Raji (cell line): Measurements from ENCODE around the gene ERC2.

ENCODE experiments used
- POLR2A ChIP-seq: IDR thresholded peaks from 2 replicates; pipeline ENCODE4 v1.6.1; 2011; ENCODE audit warnings: low read depth, low read length, control low read depth; ENCODE audit not compliant: insufficient read depth

The ERC2 gene

GRCh38 chr3:55571216-55571813, 897.0 kb downstream of the ERC2 start:
- no peak for TF ChIP-seq POLR2A

- no peak for TF ChIP-seq POLR2A
These were observed 898.0 kb downstream of the ERC2 start for GRCh38 chr3:55570271-55570711.

GRCh38 chr3:55569033-55569599, 899.2 kb downstream of the ERC2 start:
- TF ChIP-seq POLR2A, result no peak

- no peak for TF ChIP-seq POLR2A
These were observed 900.7 kb downstream of the ERC2 start for GRCh38 chr3:55567615-55568014.

GRCh38 chr3:55567121-55567520, 901.1 kb downstream of the ERC2 start:
- TF ChIP-seq POLR2A, result no peak

GRCh38 chr3:55565521-55565920, 902.7 kb downstream of the ERC2 start:
- TF ChIP-seq POLR2A, result no peak

GRCh38 chr3:55564726-55565125, 903.5 kb downstream of the ERC2 start:
- TF ChIP-seq POLR2A, result no peak

GRCh38 chr3:55562700-55563099, 905.6 kb downstream of the ERC2 start:
- TF ChIP-seq POLR2A, result no peak

GRCh38 chr3:55559500-55560423, 908.5 kb downstream of the ERC2 start:
- no peak for TF ChIP-seq POLR2A

- TF ChIP-seq POLR2A, result no peak
These were observed 910.0 kb downstream of the ERC2 start for GRCh38 chr3:55558316-55558715.

GRCh38 chr3:55557549-55557948, 910.7 kb downstream of the ERC2 start:
- no peak for TF ChIP-seq POLR2A

GRCh38 chr3:55556619-55557537, 911.4 kb downstream of the ERC2 start:
- TF ChIP-seq POLR2A, result no peak

GRCh38 chr3:55555873-55556618, 912.2 kb downstream of the ERC2 start:
- no peak for TF ChIP-seq POLR2A

GRCh38 chr3:55554634-55555425, 913.4 kb downstream of the ERC2 start:
- no peak for TF ChIP-seq POLR2A

GRCh38 chr3:55551644-55552043, 916.6 kb downstream of the ERC2 start:
- no peak for TF ChIP-seq POLR2A
